ENCODE results near the gene NIN. TPM values are rescaled to one million over a fixed set of nuclear protein-coding genes. Genes with fewer than 3 reads are reported as not detected.

NIN gene
- total and polyA plus RNA-seq, 4 donors = 1.7 to 11.1 (median 4.0) TPM

- Histone ChIP-seq H3K4me3 (ENCODE audit: low read depth in 1 of 3, low read length in 3 of 3) (no peak overlapping the region), H3K9me3 (ENCODE audit: control insufficient read depth in 4 of 4, low read length in 3 of 4) (no peaks in the 10 kb centered on the region), H3K4me1 (ENCODE audit: control insufficient read depth in 4 of 4, insufficient read depth in 4 of 4, low read length in 3 of 4) (no peaks in the 10 kb centered on the region), H3K27me3 (ENCODE audit: control insufficient read depth in 4 of 4, insufficient read depth in 4 of 4, low read length in 3 of 4) (no peaks in the 10 kb centered on the region), H3K9ac (ENCODE audit: low read depth in 1 of 2, low read length in 2 of 2) (no peak overlapping the region), H3K36me3 (ENCODE audit: control insufficient read depth in 4 of 4, insufficient read depth in 3 of 4, low read depth in 1 of 4, low read length in 3 of 4) (peaks cover 0 to 4% (median 0%) of the 10 kb centered on the region in 4 donors), H3K27ac (ENCODE audit: low read depth in 1 of 2, low read length in 2 of 2) (no peak overlapping the region)
- TF ChIP-seq ZBTB33 (IDR thresholded peaks at IDR 0.05) (no peak), NR2F2 (IDR thresholded peaks at IDR 0.05) (no peak), MAX (IDR thresholded peaks at IDR 0.05) (no peak)
- 90% methylated on average over 5 of the region's 5 CpGs for WGBS
- no peak for DNase-seq (ENCODE audit: low spot score)
These were observed 22.9 kb downstream of the NIN start for GRCh38 chr14:50808053-50808452.

- no peaks in the 10 kb centered on the region for H3K9me3 ChIP-seq (ENCODE audit: control insufficient read depth in 4 of 4, low read length in 3 of 4)
- TF ChIP-seq HNF4G (IDR thresholded peaks at IDR 0.05) = no peak
- TF ChIP-seq FOXA1 (IDR thresholded peaks at IDR 0.05) = no peak
- TF ChIP-seq FOXA2 (IDR thresholded peaks at IDR 0.05) = no peak
- no peak for TF ChIP-seq CTCF (IDR thresholded peaks at IDR 0.05; ENCODE audit: low read depth, low read length, missing input control)
- no peak for TF ChIP-seq YY1 (IDR thresholded peaks at IDR 0.05)
- no peak for TF ChIP-seq ATF3 (IDR thresholded peaks at IDR 0.05)
- TF ChIP-seq ZBTB33 (IDR thresholded peaks at IDR 0.05) = no peak
- no peak for TF ChIP-seq RAD21 (IDR thresholded peaks at IDR 0.05)
- no peak for TF ChIP-seq JUND (IDR thresholded peaks at IDR 0.05)
- no peak for TF ChIP-seq EGR1 (IDR thresholded peaks at IDR 0.05; ENCODE audit: low read depth in 2 of 2)
- no peak for TF ChIP-seq MAX (IDR thresholded peaks at IDR 0.05)
- no peak for TF ChIP-seq NR2F2 (IDR thresholded peaks at IDR 0.05)
- TF ChIP-seq HNF4A (conservative IDR thresholded peaks at IDR 0.05) = no peak
- TF ChIP-seq RXRA (IDR thresholded peaks at IDR 0.05) = no peak
- no peak for TF ChIP-seq REST (IDR thresholded peaks at IDR 0.05)
- TF ChIP-seq SP1 (IDR thresholded peaks at IDR 0.05) = no peak
- TF ChIP-seq TAF1 (conservative IDR thresholded peaks at IDR 0.05) = no peak
- TF ChIP-seq GABPA (IDR thresholded peaks at IDR 0.05 in 1 of 2, conservative IDR thresholded peaks at IDR 0.05 in 1 of 2) = no peak
- WGBS = 95% methylated on average over 3 of the region's 3 CpGs
These were observed 24.6 kb downstream of the NIN start for GRCh38 chr14:50806241-50806933.

More at GRCh38 chr14:50806241-50806933, 24.6 kb downstream of the NIN start:
- H3K4me1 ChIP-seq (ENCODE audit: control insufficient read depth in 4 of 4, insufficient read depth in 4 of 4, low read length in 3 of 4) = no peaks in the 10 kb centered on the region
- no peak overlapping the region for H3K4me3 ChIP-seq (ENCODE audit: low read depth in 1 of 3, low read length in 3 of 3)
- H3K27me3 ChIP-seq (ENCODE audit: control insufficient read depth in 4 of 4, insufficient read depth in 4 of 4, low read length in 3 of 4) = no peaks in the 10 kb centered on the region
- H3K9ac ChIP-seq (ENCODE audit: low read depth in 1 of 2, low read length in 2 of 2) = no peak overlapping the region
- no peak for DNase-seq (ENCODE audit: low spot score)
- peaks cover 0 to 4% (median 0%) of the 10 kb centered on the region in 4 donors for H3K36me3 ChIP-seq (ENCODE audit: control insufficient read depth in 4 of 4, insufficient read depth in 3 of 4, low read depth in 1 of 4, low read length in 3 of 4)
- H3K27ac ChIP-seq (ENCODE audit: low read depth in 1 of 2, low read length in 2 of 2) = no peak overlapping the region

Data from liver (tissue), 9 donors.